ENCODE measurements around the gene SERTAD2.

DNA sequence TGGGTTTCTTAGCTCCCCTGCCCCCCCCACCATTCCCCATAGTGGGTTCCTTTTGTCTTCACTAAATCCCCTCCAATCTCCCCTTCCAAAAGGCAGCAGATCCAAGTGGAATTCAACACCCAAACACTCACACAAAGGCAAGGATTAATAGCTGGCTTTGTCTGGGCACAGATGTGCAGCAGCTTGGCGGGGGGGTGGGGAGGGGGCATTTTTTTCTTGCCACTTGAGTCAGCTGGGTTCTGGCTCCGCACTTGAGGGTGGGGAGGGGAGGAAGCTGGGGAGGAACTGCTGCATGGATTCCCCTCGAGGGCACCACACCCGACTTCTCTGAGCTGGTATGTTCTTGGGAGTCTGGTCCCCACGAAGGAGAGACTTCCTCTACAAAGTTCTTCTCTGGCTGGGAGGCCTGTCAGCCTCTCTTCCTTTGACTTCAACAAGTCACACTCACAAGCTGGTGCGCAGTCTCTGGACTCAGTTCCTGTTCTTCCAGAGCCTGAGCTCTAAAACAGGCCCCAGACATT, 36.0 kb downstream of the SERTAD2 start:
- TF ChIP-seq, protein P1, sequence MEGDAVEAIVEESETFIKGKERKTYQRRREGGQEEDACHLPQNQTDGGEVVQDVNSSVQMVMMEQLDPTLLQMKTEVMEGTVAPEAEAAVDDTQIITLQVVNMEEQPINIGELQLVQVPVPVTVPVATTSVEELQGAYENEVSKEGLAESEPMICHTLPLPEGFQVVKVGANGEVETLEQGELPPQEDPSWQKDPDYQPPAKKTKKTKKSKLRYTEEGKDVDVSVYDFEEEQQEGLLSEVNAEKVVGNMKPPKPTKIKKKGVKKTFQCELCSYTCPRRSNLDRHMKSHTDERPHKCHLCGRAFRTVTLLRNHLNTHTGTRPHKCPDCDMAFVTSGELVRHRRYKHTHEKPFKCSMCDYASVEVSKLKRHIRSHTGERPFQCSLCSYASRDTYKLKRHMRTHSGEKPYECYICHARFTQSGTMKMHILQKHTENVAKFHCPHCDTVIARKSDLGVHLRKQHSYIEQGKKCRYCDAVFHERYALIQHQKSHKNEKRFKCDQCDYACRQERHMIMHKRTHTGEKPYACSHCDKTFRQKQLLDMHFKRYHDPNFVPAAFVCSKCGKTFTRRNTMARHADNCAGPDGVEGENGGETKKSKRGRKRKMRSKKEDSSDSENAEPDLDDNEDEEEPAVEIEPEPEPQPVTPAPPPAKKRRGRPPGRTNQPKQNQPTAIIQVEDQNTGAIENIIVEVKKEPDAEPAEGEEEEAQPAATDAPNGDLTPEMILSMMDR (IDR thresholded peaks at IDR 0.05; ENCODE audit: insufficient read depth, low read length) = no peak
- TF ChIP-seq, protein P2, sequence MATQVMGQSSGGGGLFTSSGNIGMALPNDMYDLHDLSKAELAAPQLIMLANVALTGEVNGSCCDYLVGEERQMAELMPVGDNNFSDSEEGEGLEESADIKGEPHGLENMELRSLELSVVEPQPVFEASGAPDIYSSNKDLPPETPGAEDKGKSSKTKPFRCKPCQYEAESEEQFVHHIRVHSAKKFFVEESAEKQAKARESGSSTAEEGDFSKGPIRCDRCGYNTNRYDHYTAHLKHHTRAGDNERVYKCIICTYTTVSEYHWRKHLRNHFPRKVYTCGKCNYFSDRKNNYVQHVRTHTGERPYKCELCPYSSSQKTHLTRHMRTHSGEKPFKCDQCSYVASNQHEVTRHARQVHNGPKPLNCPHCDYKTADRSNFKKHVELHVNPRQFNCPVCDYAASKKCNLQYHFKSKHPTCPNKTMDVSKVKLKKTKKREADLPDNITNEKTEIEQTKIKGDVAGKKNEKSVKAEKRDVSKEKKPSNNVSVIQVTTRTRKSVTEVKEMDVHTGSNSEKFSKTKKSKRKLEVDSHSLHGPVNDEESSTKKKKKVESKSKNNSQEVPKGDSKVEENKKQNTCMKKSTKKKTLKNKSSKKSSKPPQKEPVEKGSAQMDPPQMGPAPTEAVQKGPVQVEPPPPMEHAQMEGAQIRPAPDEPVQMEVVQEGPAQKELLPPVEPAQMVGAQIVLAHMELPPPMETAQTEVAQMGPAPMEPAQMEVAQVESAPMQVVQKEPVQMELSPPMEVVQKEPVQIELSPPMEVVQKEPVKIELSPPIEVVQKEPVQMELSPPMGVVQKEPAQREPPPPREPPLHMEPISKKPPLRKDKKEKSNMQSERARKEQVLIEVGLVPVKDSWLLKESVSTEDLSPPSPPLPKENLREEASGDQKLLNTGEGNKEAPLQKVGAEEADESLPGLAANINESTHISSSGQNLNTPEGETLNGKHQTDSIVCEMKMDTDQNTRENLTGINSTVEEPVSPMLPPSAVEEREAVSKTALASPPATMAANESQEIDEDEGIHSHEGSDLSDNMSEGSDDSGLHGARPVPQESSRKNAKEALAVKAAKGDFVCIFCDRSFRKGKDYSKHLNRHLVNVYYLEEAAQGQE (IDR thresholded peaks at IDR 0.05; ENCODE audit: insufficient replicate concordance, low read depth) = no peak
- TF ChIP-seq POLR2AphosphoS5 (IDR thresholded peaks at IDR 0.05; ENCODE audit: low read depth) = no peak
